ENCODE results near the gene IL20.

The IL20 gene

DNA sequence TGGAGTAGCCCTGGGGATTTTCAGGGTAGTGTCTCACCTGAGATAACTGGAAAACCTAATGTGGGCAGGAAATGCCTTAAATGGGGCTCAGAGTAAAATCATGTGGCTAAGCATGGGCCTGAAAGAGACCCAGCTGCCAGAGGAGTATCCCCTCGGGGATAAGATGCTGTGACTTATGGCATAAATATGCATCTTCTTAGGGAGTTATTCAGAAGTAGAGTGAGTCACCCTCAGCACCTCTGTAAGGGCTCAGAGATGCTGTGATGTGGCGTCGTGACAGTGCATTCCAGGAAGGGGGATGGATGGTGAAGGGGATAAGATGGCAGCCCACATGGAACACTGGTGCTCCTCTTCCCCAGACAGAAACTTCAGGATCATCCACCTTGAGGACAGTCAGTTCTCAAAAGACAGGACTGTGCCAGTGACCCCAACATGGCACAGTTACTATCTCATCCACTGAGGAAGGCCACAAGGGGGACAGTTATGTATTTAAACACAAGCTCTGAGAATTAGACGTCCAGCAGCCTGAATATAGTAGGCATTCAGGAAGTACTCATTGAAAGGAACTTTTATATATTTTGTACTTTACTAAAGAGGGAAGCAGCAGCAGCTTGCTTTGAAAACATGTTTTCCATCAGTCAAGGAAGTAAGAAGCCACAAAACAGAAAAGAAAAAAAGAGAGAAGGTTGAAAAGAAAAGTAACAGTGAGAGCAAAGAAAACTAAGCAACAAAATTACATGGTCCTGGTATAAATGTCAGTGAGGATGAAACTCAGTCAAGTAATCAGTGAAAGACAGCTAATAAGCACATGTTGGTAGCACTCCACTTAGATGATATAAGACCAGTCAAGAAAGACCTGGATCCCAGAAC, 40.1 kb downstream of the IL20 start:
- no peak for DNase-seq

DNA sequence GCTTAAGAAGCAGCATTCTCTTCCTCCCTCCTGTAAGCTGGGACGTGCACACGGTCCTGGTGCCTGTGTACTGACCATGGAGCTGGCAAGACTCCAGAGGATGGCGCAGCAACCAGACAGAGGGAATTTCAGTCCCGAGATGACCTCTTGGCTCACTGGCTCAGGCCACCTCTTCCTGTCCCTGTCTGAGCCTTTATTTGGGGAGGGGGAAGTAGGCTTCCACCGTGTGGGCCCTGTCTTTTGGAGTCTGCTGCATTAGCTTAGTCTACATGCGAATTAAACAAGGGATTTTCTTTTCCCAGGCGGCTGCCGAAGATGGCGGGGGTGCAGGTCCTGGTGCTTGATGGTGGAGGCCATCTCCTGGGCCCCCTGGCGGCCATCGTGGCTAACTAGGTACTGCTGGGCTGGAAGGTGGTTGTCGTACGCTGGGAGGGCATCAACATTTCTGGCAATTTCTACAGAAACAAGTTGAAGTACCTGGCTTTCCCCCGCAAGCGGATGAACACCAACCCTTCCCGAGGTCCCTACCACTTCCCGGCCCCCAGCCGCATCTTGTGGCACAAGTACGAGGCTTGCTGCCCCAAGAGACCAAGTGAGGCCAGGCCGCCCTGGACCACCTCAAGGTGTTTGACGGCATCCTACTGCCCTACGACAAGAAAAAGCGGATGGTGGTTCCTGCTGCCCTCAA, 42.0 kb downstream of the IL20 start:
- DNase-seq, result no peak

GRCh38 chr1:206908038-206908437, 42.6 kb downstream of the IL20 start:
- no peak for DNase-seq

- DNase-seq, result peak; percentile 92
Observed at GRCh38 chr1:206909161-206909882, 43.9 kb downstream of the IL20 start.

- no peak for DNase-seq
Observed at GRCh38 chr1:206909883-206910318, 44.5 kb downstream of the IL20 start.

GRCh38 chr1:206911064-206911663, 45.7 kb downstream of the IL20 start:
- peak; percentile 49 for DNase-seq

DNA sequence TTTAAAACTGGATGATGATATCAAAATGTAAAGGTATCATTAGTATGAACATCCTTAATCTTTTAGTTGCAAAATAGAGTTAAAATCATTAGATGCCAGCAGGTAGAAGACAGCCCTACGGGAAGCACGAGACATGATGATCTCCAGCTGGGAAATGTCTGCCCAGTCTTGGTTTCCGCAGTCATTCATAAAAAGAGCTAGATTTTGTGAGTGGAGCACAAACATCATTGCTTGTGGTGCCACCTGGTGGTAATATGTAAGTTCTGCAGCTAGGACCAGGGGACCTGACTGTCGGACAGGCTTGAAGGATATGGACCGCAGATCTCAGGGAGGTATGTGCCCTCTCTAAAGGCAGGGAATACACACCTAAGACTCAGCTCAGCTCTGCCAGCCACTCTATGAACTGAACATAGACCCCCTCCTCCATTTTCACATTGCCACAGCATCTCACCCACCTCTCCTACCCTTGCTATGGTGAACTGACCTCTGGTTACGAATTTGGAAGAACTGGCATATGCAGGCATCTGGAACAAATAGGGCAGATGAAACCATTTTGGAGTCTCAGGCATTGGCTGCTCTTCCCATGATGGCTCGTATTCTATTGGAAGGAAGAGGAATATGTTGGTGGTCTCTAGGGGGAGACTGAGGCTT, 47.1 kb downstream of the IL20 start:
- peak; percentile 81 for DNase-seq

GRCh38 chr1:206913766-206914537, 48.5 kb downstream of the IL20 start:
- DNase-seq, result no peak

DNA sequence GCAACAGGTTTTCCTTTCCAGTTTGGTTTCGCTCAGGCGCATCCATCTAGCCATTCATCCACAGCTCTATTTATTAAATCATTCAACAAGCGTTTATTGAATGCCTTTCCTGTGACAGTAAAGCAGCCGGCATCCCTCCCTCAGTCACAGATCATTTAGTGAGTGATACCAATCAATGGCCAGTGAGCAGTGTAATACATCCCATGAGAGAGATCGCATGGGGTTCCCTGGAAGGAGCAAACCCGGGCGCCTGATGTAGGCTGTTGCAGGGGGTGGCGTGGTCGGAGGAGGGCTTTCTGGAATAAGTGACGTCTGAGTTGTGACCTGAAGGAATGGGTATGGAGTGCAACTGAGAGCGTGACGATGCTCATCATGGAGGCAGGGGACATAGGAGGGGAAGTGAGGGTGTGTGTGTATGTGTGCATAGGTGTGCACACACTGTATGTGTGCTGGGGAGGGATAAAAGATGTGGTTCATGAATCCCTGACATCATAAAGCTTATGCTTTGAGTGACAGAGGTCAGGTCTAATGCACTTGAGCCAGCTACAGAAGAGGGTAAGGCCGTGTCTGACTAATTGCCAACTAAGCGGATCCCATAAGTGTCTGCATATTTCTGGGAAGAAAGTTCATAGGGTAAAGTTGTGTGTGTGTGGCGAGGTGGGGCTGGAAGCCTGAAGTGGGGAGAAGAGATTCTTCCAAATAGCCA, 49.8 kb downstream of the IL20 start:
- DNase-seq, result no peak

GRCh38 chr1:206916000-206916709, 50.7 kb downstream of the IL20 start:
- no peak for DNase-seq

DNA sequence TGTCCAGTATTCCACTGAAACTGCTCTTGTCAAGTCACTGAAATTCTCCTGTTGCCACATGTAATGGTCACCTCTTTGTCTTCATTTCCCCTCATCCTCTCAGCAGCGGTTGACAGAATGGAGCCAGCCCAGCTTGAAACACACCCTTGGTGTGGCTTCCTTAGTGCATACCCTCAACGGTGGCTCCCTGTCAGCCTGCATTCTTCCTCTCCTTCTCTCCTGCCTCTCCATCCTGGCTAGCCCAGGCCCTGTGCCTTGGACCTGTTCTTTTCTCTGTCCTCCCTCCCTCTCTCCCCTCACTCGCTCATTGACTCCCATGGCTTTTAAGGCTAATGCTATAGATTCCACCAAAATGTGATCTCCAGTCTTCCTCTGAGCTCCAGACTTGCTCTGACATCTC, 52.7 kb downstream of the IL20 start:
- DNase-seq, result no peak
